DND-41 (cell line): ENCODE measurements around the gene ATXN7L1.

ENCODE experiments used
- ATAC-seq: fragments of 200-7000 bp; cut with Tn5 transposase; 3 replicates; pipeline ENCODE4 v1.9.1; 2021; ENCODE audit warnings: low read depth; ENCODE audit not compliant: insufficient read depth
- DNase-seq: peaks from one replicate; pipeline ENCODE4 v3.0.0-alpha.2; 2020
- H2AFZ ChIP-seq: 2 replicates; pipeline ENCODE4 v1.6.0; 2012; ENCODE audit warnings: low read depth, low read length
- H3K27ac ChIP-seq: 2 replicates; pipeline ENCODE4 v1.5.1; 2012; ENCODE audit warnings: low read length, inconsistent platforms
- H3K27me3 ChIP-seq: fragments of 200-600 bp; sonication (generic); 2 replicates; pipeline ENCODE4 v1.6.0; 2012; ENCODE audit warnings: low read length, mild to moderate bottlenecking, inconsistent platforms; ENCODE audit not compliant: insufficient read depth, poor library complexity
- H3K36me3 ChIP-seq: 2 replicates; pipeline ENCODE4 v1.5.1; 2012; ENCODE audit warnings: low read length, inconsistent platforms; ENCODE audit not compliant: insufficient read depth
- H3K4me1 ChIP-seq: 2 replicates; pipeline ENCODE4 v1.5.1; 2012; ENCODE audit warnings: mild to moderate bottlenecking, low read length; ENCODE audit not compliant: insufficient read depth
- H3K4me2 ChIP-seq: 2 replicates; pipeline ENCODE4 v1.6.0; 2012; ENCODE audit warnings: mild to moderate bottlenecking, moderate library complexity, low read length, inconsistent platforms; ENCODE audit not compliant: insufficient read depth
- H3K4me3 ChIP-seq, 2 experiments: fragments of 200-600 bp in 1 of 2; shearing (Covaris generic) in 1 of 2; 2 replicates each; pipeline ENCODE4 v1.5.1; 2012 to 2016; ENCODE audit warnings: inconsistent platforms in 2 of 2, low read length in 2 of 2, mild to moderate bottlenecking in 2 of 2, low read depth in 1 of 2, moderate library complexity in 1 of 2
- H3K79me2 ChIP-seq: 2 replicates; pipeline ENCODE4 v1.6.0; 2012; ENCODE audit warnings: low read length, inconsistent platforms; ENCODE audit not compliant: insufficient read depth
- H3K9ac ChIP-seq: 2 replicates; pipeline ENCODE4 v1.6.0; 2012; ENCODE audit warnings: low read depth, mild to moderate bottlenecking, inconsistent platforms, low read length, moderate library complexity
- H3K9me3 ChIP-seq: 2 replicates; pipeline ENCODE4 v1.5.1; 2012; ENCODE audit warnings: low read length, moderate library complexity, mild to moderate bottlenecking, inconsistent platforms; ENCODE audit not compliant: insufficient read depth, severe bottlenecking
- H4K20me1 ChIP-seq: 2 replicates; pipeline ENCODE4 v1.6.0; 2012; ENCODE audit warnings: low read length; ENCODE audit not compliant: insufficient read depth
- EZH2 ChIP-seq: IDR thresholded peaks from 3 replicates; pipeline ENCODE4 v1.6.1; 2012; ENCODE audit warnings: borderline replicate concordance, low read depth, mild to moderate bottlenecking, moderate library complexity, low read length, inconsistent platforms; ENCODE audit not compliant: severe bottlenecking
- TF ChIP-seq, protein P1 (sequence below): IDR thresholded peaks from 2 replicates; pipeline ENCODE4 v1.5.1; 2012; ENCODE audit warnings: borderline replicate concordance, low read length, moderate library complexity, mild to moderate bottlenecking; ENCODE audit not compliant: poor library complexity, severe bottlenecking; ENCODE audit errors: extremely low read depth

ATXN7L1 gene

DNA sequence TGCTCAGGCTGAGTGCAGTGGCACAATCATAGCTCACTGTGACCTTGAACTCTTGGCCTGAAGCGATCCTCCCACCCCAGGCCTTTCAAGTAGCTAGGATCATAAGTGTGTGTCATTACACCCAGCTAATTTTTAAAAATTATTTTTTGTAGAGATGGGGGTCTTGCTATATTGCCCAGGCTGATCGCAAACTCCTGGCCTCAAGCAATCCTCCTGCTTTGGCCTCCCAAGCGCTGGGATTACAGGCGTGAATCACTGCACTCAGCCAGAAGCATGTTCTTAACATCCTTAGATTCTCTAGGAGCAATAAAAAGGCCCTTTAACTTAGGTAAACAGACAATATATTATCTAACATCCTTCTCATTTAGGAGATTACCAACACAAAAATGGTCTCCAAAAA is 256.8 kb downstream of the ATXN7L1 start:
- no peaks in the 10 kb centered on the region for H3K27me3 ChIP-seq
- H3K4me2 ChIP-seq, result no peak overlapping the region
- H3K27ac ChIP-seq, result no peak overlapping the region
- H3K4me3 ChIP-seq, result no peak overlapping the region
- no peaks in the 10 kb centered on the region for H3K9me3 ChIP-seq
- H4K20me1 ChIP-seq, result no peaks in the 10 kb centered on the region
- no peak overlapping the region for H3K9ac ChIP-seq
- no peak for TF ChIP-seq EZH2
- TF ChIP-seq, protein P1, sequence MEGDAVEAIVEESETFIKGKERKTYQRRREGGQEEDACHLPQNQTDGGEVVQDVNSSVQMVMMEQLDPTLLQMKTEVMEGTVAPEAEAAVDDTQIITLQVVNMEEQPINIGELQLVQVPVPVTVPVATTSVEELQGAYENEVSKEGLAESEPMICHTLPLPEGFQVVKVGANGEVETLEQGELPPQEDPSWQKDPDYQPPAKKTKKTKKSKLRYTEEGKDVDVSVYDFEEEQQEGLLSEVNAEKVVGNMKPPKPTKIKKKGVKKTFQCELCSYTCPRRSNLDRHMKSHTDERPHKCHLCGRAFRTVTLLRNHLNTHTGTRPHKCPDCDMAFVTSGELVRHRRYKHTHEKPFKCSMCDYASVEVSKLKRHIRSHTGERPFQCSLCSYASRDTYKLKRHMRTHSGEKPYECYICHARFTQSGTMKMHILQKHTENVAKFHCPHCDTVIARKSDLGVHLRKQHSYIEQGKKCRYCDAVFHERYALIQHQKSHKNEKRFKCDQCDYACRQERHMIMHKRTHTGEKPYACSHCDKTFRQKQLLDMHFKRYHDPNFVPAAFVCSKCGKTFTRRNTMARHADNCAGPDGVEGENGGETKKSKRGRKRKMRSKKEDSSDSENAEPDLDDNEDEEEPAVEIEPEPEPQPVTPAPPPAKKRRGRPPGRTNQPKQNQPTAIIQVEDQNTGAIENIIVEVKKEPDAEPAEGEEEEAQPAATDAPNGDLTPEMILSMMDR, result no peak
- no peak for ATAC-seq
- H3K4me1 ChIP-seq, result no peaks in the 10 kb centered on the region
- no peak overlapping the region for H2AFZ ChIP-seq
- H3K79me2 ChIP-seq, result no peaks in the 10 kb centered on the region
- no peak for DNase-seq
- peaks cover 85% of the 10 kb centered on the region for H3K36me3 ChIP-seq

DNA sequence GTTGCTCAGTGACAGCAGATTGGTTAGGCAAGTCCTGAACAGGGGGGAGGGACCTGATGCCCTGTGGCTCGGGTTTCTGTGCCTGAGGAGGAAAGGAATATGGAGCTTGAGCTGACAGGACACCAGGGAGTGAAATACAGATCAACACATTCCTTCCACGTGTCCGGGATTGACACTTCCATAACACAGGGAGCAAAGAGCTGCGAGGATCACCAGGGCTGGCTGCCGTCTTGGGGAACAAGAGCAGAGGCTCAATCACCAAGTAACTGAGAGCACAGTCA is 258.4 kb downstream of the ATXN7L1 start:
- no peak for ATAC-seq
- no peak overlapping the region for H2AFZ ChIP-seq
- no peak for DNase-seq
- H3K4me1 ChIP-seq, result no peaks in the 10 kb centered on the region
- no peak overlapping the region for H3K9ac ChIP-seq
- no peak overlapping the region for H3K4me3 ChIP-seq
- H3K4me2 ChIP-seq, result no peak overlapping the region
- no peaks in the 10 kb centered on the region for H3K9me3 ChIP-seq
- no peak overlapping the region for H3K27ac ChIP-seq
- H3K79me2 ChIP-seq, result no peaks in the 10 kb centered on the region
- H4K20me1 ChIP-seq, result no peaks in the 10 kb centered on the region
- H3K27me3 ChIP-seq, result no peaks in the 10 kb centered on the region
- H3K36me3 ChIP-seq, result peaks cover 86% of the 10 kb centered on the region
- TF ChIP-seq, protein P1, result no peak
- TF ChIP-seq EZH2, result no peak

DNA sequence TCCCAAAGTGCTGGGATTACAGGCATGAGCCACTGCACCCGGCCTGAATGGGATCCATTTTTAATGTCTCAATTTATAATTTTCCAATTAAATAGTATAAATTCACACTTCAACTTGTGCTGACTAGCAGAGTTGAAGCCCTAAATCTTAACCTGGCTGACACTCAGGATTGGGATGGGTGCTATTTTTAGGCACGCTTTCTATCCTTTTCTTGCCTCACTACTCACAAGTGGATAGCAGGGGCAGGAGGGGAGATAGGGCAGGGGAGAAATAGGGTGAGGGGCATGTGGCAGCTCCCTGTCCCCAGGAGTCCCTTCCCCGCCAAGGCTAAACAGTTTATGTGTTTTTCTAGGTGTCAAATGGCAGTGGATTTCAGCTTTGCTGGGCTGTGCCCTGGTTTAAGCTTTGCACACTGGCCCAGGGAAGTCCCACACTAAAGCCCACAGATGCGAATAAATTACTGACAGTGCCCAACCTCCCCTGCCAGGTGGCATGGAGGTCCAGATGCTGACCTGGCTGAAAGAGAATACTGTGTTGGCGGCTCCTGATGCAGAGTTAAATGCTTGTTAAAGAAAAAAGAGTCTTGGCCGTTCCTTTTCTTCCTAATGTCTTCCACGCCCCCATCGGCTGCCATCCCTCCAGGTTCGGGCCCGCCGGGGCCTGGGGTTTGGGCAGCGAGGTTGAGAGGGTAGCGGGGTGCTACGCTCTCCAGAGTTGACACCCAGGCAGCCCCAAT is 259.0 kb downstream of the ATXN7L1 start:
- Histone ChIP-seq H3K9ac (no peak overlapping the region), H3K4me3 (no peak overlapping the region)

More for the DNA sequence above, 259.0 kb downstream of the ATXN7L1 start:
- Histone ChIP-seq H3K9me3 (no peaks in the 10 kb centered on the region), H2AFZ (no peak overlapping the region), H4K20me1 (no peaks in the 10 kb centered on the region), H3K27ac (no peak overlapping the region), H3K27me3 (no peaks in the 10 kb centered on the region), H3K4me2 (no peak overlapping the region), H3K79me2 (no peaks in the 10 kb centered on the region), H3K4me1 (no peaks in the 10 kb centered on the region), H3K36me3 (peaks cover 86% of the 10 kb centered on the region)
- ATAC-seq (no peak), DNase-seq (no peak)
- TF ChIP-seq, protein P1, result no peak
- no peak for TF ChIP-seq EZH2
